Mesendoderm (in vitro differentiated cells): ENCODE results near the gene RPL5. TPM values are rescaled to one million over a fixed set of nuclear protein-coding genes. Genes with fewer than 3 reads are reported as not detected.
A peak's percentile ranks its signal among the peaks of the same experiment; 100 is the strongest.
"Not testable (repeated sequence)": the region's sequence is repeated elsewhere in the genome, so short reads cannot be mapped to it uniquely, and the experiment has no call there.

Source experiments
- DNase-seq: peaks from one replicate; pipeline ENCODE4 v3.0.0; 2013
- H2AK5ac ChIP-seq: 2 replicates; pipeline ENCODE4 v1.6.1; 2013; ENCODE audit warnings: low read length, inconsistent platforms
- H2BK120ac ChIP-seq: 2 replicates; pipeline ENCODE4 v1.6.1; 2013; ENCODE audit warnings: low read depth, mild to moderate bottlenecking, low read length, moderate library complexity, mixed read lengths
- H2BK15ac ChIP-seq: replicated peaks from 2 replicates; pipeline ENCODE4 v1.6.1; 2013; ENCODE audit warnings: low read depth, mild to moderate bottlenecking, moderate library complexity
- H2BK5ac ChIP-seq: 2 replicates; pipeline ENCODE4 v1.6.1; 2013; ENCODE audit warnings: low read length, inconsistent platforms
- H3K18ac ChIP-seq: 2 replicates; pipeline ENCODE4 v1.6.1; 2013; ENCODE audit warnings: mild to moderate bottlenecking, low read length, mixed read lengths
- H3K23ac ChIP-seq: one replicate; pipeline ENCODE4 v1.6.1; 2013; ENCODE audit warnings: low read length
- H3K27ac ChIP-seq: 2 replicates; pipeline ENCODE4 v1.5.1; 2013; ENCODE audit warnings: low read depth, mild to moderate bottlenecking, inconsistent platforms, low read length, moderate library complexity
- H3K27me3 ChIP-seq: 2 replicates; pipeline ENCODE4 v1.6.1; 2013; ENCODE audit warnings: low read length, control low read depth, mild to moderate bottlenecking, inconsistent platforms; ENCODE audit not compliant: insufficient read depth, poor library complexity
- H3K36me3 ChIP-seq: 2 replicates; pipeline ENCODE4 v1.6.1; 2013; ENCODE audit warnings: low read length, inconsistent platforms; ENCODE audit not compliant: control insufficient read depth, insufficient read depth
- H3K4ac ChIP-seq: one replicate; pipeline ENCODE4 v1.6.1; 2013; ENCODE audit warnings: low read depth, mild to moderate bottlenecking, low read length, moderate library complexity
- H3K4me1 ChIP-seq: 2 replicates; pipeline ENCODE4 v1.6.1; 2013; ENCODE audit warnings: low read depth, low read length, inconsistent platforms; ENCODE audit not compliant: control insufficient read depth
- H3K4me2 ChIP-seq: 2 replicates; pipeline ENCODE4 v1.6.1; 2013; ENCODE audit warnings: low read length
- H3K4me3 ChIP-seq: 2 replicates; pipeline ENCODE4 v1.5.1; 2013; ENCODE audit warnings: mild to moderate bottlenecking, low read length
- H3K56ac ChIP-seq: one replicate; pipeline ENCODE4 v1.6.1; 2013; ENCODE audit warnings: low read length
- H3K79me1 ChIP-seq: 2 replicates; pipeline ENCODE4 v1.6.1; 2013; ENCODE audit warnings: low read length, inconsistent platforms
- H3K79me2 ChIP-seq: 2 replicates; pipeline ENCODE4 v1.6.1; 2013; ENCODE audit warnings: mild to moderate bottlenecking, low read length; ENCODE audit not compliant: control insufficient read depth, insufficient read depth
- H3K9ac ChIP-seq: 2 replicates; pipeline ENCODE4 v1.6.1; 2013; ENCODE audit warnings: low read length, inconsistent platforms
- H4K5ac ChIP-seq: one replicate; pipeline ENCODE4 v1.6.1; 2013; ENCODE audit warnings: low read length
- H4K8ac ChIP-seq: one replicate; pipeline ENCODE4 v1.6.1; 2013; ENCODE audit warnings: low read depth, mild to moderate bottlenecking, control low read depth, low read length, moderate library complexity
- WGBS: extraction: QIAGEN DNeasy Blood & Tissue Kit; methylation state at CpG from one replicate; pipeline ENCODE4 v1.1.7; 2013; ENCODE audit warnings: low lambda C conversion rate, missing lambda C conversion rate; ENCODE audit not compliant: insufficient coverage; ENCODE audit errors: extremely low coverage; 5-methylcytosine and 5-hydroxymethylcytosine counted together
- polyA plus RNA-seq, 2 experiments: library from polyadenylated mRNA; stranded (reverse); fragments of 200-250 nt; gene quantifications; one replicate each; pipeline ENCODE4 v1.2.3, GENCODE V29; 2013

The RPL5 gene
- 5,152 TPM for polyA plus RNA-seq (2013, experiment 1 of 2)
- 5,127 TPM for polyA plus RNA-seq (2013, experiment 2 of 2)

DNA sequence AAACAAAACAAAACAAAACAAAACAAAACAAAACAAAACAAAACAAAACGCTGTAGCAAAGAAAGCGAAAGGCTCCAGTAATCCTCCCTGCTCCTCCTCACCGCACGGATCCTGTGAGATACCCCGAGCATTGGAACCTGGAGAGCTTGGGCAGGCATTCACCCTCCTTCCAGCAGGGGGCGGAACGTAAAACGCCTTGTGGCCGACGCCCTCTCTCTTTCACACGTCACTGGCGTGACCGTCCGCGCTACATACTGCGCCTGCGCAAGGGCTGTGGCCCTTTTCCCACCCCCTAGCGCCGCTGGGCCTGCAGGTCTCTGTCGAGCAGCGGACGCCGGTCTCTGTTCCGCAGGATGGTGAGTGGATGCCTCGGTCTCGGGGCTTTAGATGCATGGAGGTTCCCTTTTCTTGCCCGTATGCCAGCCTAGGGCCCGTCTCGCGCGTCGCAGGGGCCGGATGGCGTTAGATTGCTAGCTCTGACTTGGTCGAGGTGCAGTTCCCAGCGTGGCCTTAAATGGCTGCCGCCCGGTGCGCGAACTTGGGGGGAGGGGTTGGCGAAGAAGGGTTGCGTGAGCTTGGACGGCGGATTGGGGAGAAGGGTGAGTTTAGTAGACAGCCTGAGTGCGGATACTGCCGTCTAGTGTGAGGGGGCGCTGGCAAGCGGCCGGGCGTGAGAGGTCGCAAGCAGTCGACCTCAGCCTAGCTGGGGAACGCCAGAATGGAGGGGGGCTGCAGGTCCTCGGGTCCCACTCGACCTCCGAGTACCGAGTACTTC lies at the start of gene RPL5:
Gene RPL5 (plus strand): TSS at position 279 of the 775 bp plus-strand sequence. CDS start 75 bp downstream, at position 354.
- H2BK120ac ChIP-seq, result no peak within 1 kb of the TSS
- peak within 1 kb of the TSS; percentile 100 for H3K56ac ChIP-seq
- peaks cover 7% of the 10 kb centered on the region for H3K36me3 ChIP-seq
- peak within 1 kb of the TSS; percentile 11 for H3K18ac ChIP-seq
- peaks cover 2% of the 10 kb centered on the region for H3K79me1 ChIP-seq
- peak within 1 kb of the TSS; percentile 89 for H4K5ac ChIP-seq
- peak within 1 kb of the TSS; percentile 99 for H3K4me3 ChIP-seq
- peak within 1 kb of the TSS; percentile 72 for H3K4me2 ChIP-seq
- H2AK5ac ChIP-seq, result peak within 1 kb of the TSS; percentile 96
- peaks cover 46% of the 10 kb centered on the region for H3K79me2 ChIP-seq
- no peak within 1 kb of the TSS for H4K8ac ChIP-seq
- peaks cover 1% of the 10 kb centered on the region for H3K4me1 ChIP-seq
- H3K27me3 ChIP-seq, result no peaks in the 10 kb centered on the region
- H3K4ac ChIP-seq, result peak within 1 kb of the TSS; percentile 48
- DNase-seq, result peak; percentile 98
- H3K23ac ChIP-seq, result peak within 1 kb of the TSS; percentile 90
- H2BK15ac ChIP-seq, result no peak within 1 kb of the TSS
- peak within 1 kb of the TSS; percentile 91 for H2BK5ac ChIP-seq
- H3K9ac ChIP-seq, result peak within 1 kb of the TSS; percentile 99
- H3K27ac ChIP-seq, result peak within 1 kb of the TSS; percentile 24
- WGBS, result no CpG with 5 or more reads among the region's 57 CpGs

DNA sequence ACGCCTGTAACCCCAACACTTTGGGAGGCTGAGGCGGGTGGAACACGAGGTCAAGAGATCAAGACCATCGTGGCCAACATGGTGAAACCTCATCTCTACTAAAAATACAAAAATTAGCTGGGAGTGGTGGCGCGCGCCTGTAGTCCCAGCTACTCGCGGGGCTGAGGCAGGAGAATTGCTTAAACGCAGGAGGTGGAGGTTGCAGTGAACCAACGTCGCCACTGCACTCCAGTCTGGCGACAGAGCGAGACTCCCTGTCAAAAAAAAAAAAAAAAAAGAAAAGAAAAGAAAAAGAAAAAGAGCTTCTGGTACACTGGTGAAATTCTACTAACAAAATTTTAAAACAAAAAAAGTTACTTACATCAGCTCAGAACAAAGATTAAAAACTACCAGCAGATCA lies 48.3 kb upstream of the RPL5 start:
- H3K36me3 ChIP-seq, H3K27ac ChIP-seq: not testable (repeated sequence)
- peak; percentile 53 for DNase-seq

DNA sequence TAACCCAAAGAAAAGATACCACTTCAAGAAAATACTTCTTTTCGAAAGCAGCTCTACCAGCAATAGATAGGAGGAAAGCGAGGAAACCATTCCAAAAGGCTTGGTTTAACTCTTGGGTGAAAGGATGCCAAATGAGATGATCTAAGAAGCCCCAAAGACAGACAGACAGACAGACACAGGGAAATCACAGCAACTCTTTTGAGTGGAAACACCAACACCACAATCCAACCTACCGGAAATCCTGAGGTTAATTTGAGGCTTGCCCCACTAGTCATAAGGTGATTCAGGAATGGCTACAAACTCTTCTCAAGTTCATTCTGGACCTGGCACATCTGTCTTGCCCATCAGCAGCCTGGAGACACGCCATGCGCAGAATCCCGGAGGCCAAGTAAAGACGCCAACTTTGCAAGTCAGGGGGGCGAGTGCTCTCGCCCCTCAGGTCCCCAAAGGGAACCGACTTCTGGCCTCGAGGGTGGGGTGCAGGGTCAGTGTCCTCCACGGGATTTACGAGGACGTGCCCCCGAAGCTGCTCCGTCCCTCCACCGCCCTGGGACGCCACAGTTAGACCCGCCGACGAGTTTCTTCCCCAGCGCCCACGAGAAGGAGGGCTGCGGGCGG lies 47.7 kb upstream of the RPL5 start:
- Histone ChIP-seq H3K18ac (peak overlapping the region; percentile 13), H2BK5ac (no peak overlapping the region), H3K4me2 (peak overlapping the region; percentile 82), H3K23ac (no peak overlapping the region), H3K79me2 (peaks cover 1% of the 10 kb centered on the region), H3K4me1 (no peaks in the 10 kb centered on the region), H4K8ac (no peak overlapping the region), H2AK5ac (no peak overlapping the region), H2BK120ac (no peak overlapping the region), H3K4ac (no peak overlapping the region), H4K5ac (no peak overlapping the region), H2BK15ac (no peak overlapping the region), H3K9ac (peak overlapping the region; percentile 93), H3K56ac (peak overlapping the region; percentile 95), H3K36me3 (no peaks in the 10 kb centered on the region), H3K79me1 (peaks cover 3% of the 10 kb centered on the region), H3K27me3 (no peaks in the 10 kb centered on the region), H3K4me3 (peak overlapping the region; percentile 87), H3K27ac (peak overlapping the region; percentile 74)
- peak; percentile 42 for DNase-seq
- no CpG with 5 or more reads among the region's 25 CpGs for WGBS

More for the DNA sequence above, 48.3 kb upstream of the RPL5 start:
- H3K27me3 ChIP-seq, H3K18ac ChIP-seq, H2BK15ac ChIP-seq, H3K56ac ChIP-seq, H2BK120ac ChIP-seq, H3K4me2 ChIP-seq, H2AK5ac ChIP-seq, H4K5ac ChIP-seq, H4K8ac ChIP-seq, H3K79me2 ChIP-seq, H3K23ac ChIP-seq, H3K4me3 ChIP-seq, H3K4ac ChIP-seq, H2BK5ac ChIP-seq, H3K4me1 ChIP-seq, H3K79me1 ChIP-seq, H3K9ac ChIP-seq: not testable (repeated sequence)
- WGBS, result no CpG with 5 or more reads among the region's 14 CpGs

DNA sequence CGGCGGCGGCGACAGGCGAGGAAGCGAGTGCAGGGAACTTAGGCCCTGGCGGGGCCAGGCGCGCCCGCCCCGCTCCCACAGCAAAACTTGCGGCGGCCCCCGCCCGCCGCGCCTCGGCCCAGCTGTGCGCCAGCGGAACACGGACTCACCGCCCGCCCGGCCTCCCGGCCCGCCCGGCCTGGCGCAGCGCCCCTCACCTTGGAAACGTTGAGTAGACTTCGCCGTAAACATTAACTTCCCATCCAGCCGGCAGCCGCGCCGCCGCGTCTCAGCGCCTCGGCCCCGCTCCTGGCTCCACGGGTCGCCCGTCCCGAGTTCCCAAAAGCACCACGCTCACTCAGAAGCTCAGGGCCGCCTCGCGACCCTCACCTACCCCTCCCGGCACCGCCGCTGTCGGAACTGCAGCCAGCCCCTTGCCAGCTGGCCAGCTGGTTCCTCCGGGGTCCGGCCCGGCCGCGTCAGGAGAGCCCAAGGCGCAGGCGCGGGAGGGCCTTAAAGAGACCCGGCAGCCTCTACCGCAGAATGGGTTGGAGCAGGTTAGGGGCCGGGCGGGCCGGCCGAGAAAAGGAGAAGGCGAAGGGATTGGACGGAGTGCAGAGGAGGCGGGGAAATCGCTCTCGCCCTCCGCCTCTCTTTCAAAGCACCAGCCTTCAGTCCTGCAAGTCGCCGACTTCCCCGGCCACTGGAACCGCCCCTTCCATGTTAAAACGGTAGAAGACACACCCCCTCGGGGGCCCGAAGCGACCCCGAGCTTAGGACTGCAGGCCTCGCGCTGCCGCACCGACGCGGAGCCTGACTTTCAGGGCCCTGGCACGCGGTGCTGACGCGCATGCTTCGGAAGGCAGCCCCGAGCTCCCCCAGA lies 47.0 kb upstream of the RPL5 start, which contains the start of gene EVI5:
Gene EVI5 (minus strand): TSS at position 470 of the 862 bp plus-strand sequence. CDS start 48,562 bp downstream, outside the sequence.
- H2BK15ac ChIP-seq, result no peak within 1 kb of the TSS
- peak within 1 kb of the TSS; percentile 95 for H3K56ac ChIP-seq
- no peak within 1 kb of the TSS for H2BK5ac ChIP-seq
- H2BK120ac ChIP-seq, result no peak within 1 kb of the TSS
- peak within 1 kb of the TSS; percentile 82 for H3K4me2 ChIP-seq
- H2AK5ac ChIP-seq, result no peak within 1 kb of the TSS
- H3K27me3 ChIP-seq, result no peaks in the 10 kb centered on the region
- no CpG with 5 or more reads among the region's 94 CpGs for WGBS
- H3K4me3 ChIP-seq, result peak within 1 kb of the TSS; percentile 87
- no peak within 1 kb of the TSS for H3K4ac ChIP-seq
- no peak within 1 kb of the TSS for H3K23ac ChIP-seq
- peak within 1 kb of the TSS; percentile 44 for H3K18ac ChIP-seq
- peaks cover 3% of the 10 kb centered on the region for H3K79me1 ChIP-seq
- H3K27ac ChIP-seq, result peak within 1 kb of the TSS; percentile 74
- peaks cover 1% of the 10 kb centered on the region for H3K79me2 ChIP-seq
- peak within 1 kb of the TSS; percentile 93 for H3K9ac ChIP-seq
- peak; percentile 100 for DNase-seq
- no peak within 1 kb of the TSS for H4K5ac ChIP-seq
- no peaks in the 10 kb centered on the region for H3K36me3 ChIP-seq
- H4K8ac ChIP-seq, result peak within 1 kb of the TSS; percentile 99
- H3K4me1 ChIP-seq, result no peaks in the 10 kb centered on the region

DNA sequence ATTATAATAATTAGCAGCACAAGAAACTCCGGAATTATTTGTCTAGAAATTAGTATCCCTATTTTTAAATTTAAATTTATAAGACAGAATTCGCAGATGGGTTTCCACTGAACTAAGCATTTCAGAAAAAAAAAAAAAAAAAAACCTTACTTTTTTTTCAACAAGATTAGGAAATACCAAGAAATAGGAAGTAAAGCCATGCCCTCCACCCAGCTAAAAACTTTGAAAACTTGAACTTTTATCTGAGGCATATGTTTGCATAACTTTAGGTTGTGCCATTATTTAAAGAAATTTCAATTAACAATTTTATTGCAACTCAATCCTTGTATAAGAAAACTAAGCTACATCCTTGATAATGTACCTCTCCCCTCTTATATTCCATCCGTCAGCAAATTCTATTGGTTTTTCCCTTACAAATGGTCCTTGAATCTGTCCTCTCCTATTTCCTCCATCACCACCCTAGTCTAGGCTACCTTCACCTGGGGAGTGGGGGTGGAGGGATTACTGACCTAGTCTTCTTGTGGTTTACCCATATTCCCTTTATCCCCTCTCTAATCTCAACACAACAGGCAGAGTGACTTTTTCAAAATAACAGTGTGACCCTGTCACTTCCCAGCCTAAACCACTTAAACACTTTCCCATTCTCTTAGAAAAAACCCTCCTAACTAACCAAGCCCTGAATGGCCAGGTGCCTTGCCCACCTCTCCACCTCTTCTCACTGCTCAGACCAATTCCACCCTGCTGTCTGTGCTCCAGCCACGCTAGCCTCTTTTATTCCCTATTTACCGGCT lies 45.5 kb upstream of the RPL5 start:
- H3K27ac ChIP-seq, result no peak overlapping the region
- no peak overlapping the region for H3K4me3 ChIP-seq
- no CpG with 5 or more reads among the region's 5 CpGs for WGBS
- no peak overlapping the region for H2AK5ac ChIP-seq
- H3K9ac ChIP-seq, result no peak overlapping the region
- no peak for DNase-seq
- H2BK120ac ChIP-seq, result no peak overlapping the region
- no peak overlapping the region for H2BK15ac ChIP-seq
- no peaks in the 10 kb centered on the region for H3K27me3 ChIP-seq
- H4K8ac ChIP-seq, result no peak overlapping the region
- H3K4me1 ChIP-seq, result no peaks in the 10 kb centered on the region
- H3K36me3 ChIP-seq, result no peaks in the 10 kb centered on the region
- H4K5ac ChIP-seq, result no peak overlapping the region
- H3K79me1 ChIP-seq, result peaks cover 3% of the 10 kb centered on the region
- H3K56ac ChIP-seq, result no peak overlapping the region
- no peak overlapping the region for H3K4me2 ChIP-seq
- no peak overlapping the region for H3K23ac ChIP-seq
- no peak overlapping the region for H2BK5ac ChIP-seq
- H3K18ac ChIP-seq, result no peak overlapping the region
- no peak overlapping the region for H3K4ac ChIP-seq
- peaks cover 1% of the 10 kb centered on the region for H3K79me2 ChIP-seq
